Loucy (cell line): ENCODE data around the gene KDM6B.

Source experiments
- H2AFZ ChIP-seq: fragments of 200-600 bp; sonication (generic); 2 replicates; pipeline ENCODE4 v1.6.0; 2016; ENCODE audit warnings: antibody characterized with exemption, mild to moderate bottlenecking, low read length, moderate library complexity
- H3F3A ChIP-seq: fragments of 200-600 bp; 2 replicates; pipeline ENCODE4 v1.6.0; 2016; ENCODE audit warnings: antibody characterized with exemption, low read depth, mild to moderate bottlenecking
- H3K27me3 ChIP-seq: fragments of 200-600 bp; sonication (generic); 2 replicates; pipeline ENCODE4 v1.6.1; 2014; ENCODE audit warnings: low read length, mild to moderate bottlenecking; ENCODE audit not compliant: insufficient read depth, poor library complexity, severe bottlenecking
- H3K36me3 ChIP-seq: fragments of 200-600 bp; sonication (generic); 2 replicates; pipeline ENCODE4 v1.6.1; 2016; ENCODE audit warnings: low read length; ENCODE audit not compliant: insufficient read depth
- H3K4me1 ChIP-seq: fragments of 200-600 bp; sonication (generic); 2 replicates; pipeline ENCODE4 v1.5.1; 2014; ENCODE audit warnings: low read length, mild to moderate bottlenecking; ENCODE audit not compliant: insufficient read depth, poor library complexity, severe bottlenecking
- H3K4me2 ChIP-seq: fragments of 200-600 bp; sonication (generic); 2 replicates; pipeline ENCODE4 v1.6.0; 2014; ENCODE audit warnings: antibody characterized with exemption, low read length, low read depth, mild to moderate bottlenecking; ENCODE audit not compliant: poor library complexity, severe bottlenecking
- H3K4me3 ChIP-seq: fragments of 200-600 bp; sonication (generic); 2 replicates; pipeline ENCODE4 v1.5.1; 2014; ENCODE audit warnings: low read length, mild to moderate bottlenecking, mixed read lengths; ENCODE audit not compliant: poor library complexity, severe bottlenecking
- H3K79me2 ChIP-seq: fragments of 200-600 bp; sonication (generic); 2 replicates; pipeline ENCODE4 v1.6.1; 2014; ENCODE audit warnings: low read length; ENCODE audit not compliant: insufficient read depth
- H3K9ac ChIP-seq: fragments of 200-600 bp; sonication (generic); 2 replicates; pipeline ENCODE4 v1.6.0; 2014; ENCODE audit warnings: mild to moderate bottlenecking, low read depth, low read length, moderate library complexity; ENCODE audit not compliant: poor library complexity, severe bottlenecking
- H3K9me2 ChIP-seq: fragments of 200-600 bp; sonication (generic); replicated peaks from 2 replicates; pipeline ENCODE4 v1.6.1; 2016; ENCODE audit warnings: low read depth, low read length, mixed read lengths
- H3K9me3 ChIP-seq: fragments of 200-600 bp; sonication (generic); 2 replicates; pipeline ENCODE4 v1.6.1; 2014; ENCODE audit warnings: mild to moderate bottlenecking, antibody characterized with exemption, low read length, low read depth; ENCODE audit not compliant: insufficient read depth
- H4K20me1 ChIP-seq: fragments of 200-600 bp; sonication (generic); 2 replicates; pipeline ENCODE4 v1.6.0; 2014; ENCODE audit warnings: antibody characterized with exemption, low read length, mild to moderate bottlenecking; ENCODE audit not compliant: insufficient read depth, poor library complexity, severe bottlenecking
- EZH2phosphoT487 ChIP-seq: fragments of 200-600 bp; IDR thresholded peaks from 2 replicates; pipeline ENCODE4 v1.6.1; 2018; ENCODE audit warnings: antibody characterized with exemption, mild to moderate bottlenecking, moderate library complexity, borderline replicate concordance
- TF ChIP-seq, protein P1 (sequence below): fragments of 200-600 bp; sonication (generic); conservative IDR thresholded peaks from 2 replicates; pipeline ENCODE4 v1.5.1; 2014; ENCODE audit warnings: mild to moderate bottlenecking, antibody characterized with exemption, low read length

Gene KDM6B

DNA sequence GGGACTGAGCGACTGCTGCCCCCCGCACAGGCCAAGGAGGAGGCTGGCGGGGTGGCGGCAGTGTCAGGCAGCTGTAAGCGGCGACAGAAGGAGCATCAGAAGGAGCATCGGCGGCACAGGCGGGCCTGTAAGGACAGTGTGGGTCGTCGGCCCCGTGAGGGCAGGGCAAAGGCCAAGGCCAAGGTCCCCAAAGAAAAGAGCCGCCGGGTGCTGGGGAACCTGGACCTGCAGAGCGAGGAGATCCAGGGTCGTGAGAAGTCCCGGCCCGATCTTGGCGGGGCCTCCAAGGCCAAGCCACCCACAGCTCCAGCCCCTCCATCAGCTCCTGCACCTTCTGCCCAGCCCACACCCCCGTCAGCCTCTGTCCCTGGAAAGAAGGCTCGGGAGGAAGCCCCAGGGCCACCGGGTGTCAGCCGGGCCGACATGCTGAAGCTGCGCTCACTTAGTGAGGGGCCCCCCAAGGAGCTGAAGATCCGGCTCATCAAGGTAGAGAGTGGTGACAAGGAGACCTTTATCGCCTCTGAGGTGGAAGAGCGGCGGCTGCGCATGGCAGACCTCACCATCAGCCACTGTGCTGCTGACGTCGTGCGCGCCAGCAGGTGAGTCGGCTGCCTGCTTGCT is 15.2 kb downstream of the KDM6B start:
- H3K27me3 ChIP-seq: no peaks in the 10 kb centered on the region
- H3K79me2 ChIP-seq: peaks cover 15% of the 10 kb centered on the region; the same call in 1 of the 2 replicates
- peaks cover 68% of the 10 kb centered on the region; the same call in 1 of the 2 replicates for H3K36me3 ChIP-seq
- no peaks in the 10 kb centered on the region for H3K9me2 ChIP-seq
- no peak overlapping the region for H3K4me2 ChIP-seq
- H3K9ac ChIP-seq: no peak overlapping the region
- peaks cover 35% of the 10 kb centered on the region for H4K20me1 ChIP-seq
- TF ChIP-seq EZH2phosphoT487: no peak
- H3K4me3 ChIP-seq: no peak overlapping the region
- H3F3A ChIP-seq: no peaks in the 10 kb centered on the region
- no peaks in the 10 kb centered on the region for H3K4me1 ChIP-seq
- H2AFZ ChIP-seq: no peak overlapping the region
- no peaks in the 10 kb centered on the region for H3K9me3 ChIP-seq

- Histone ChIP-seq H3K36me3 (peaks cover 68% of the 10 kb centered on the region; the same call in 1 of the 2 replicates), H2AFZ (no peak overlapping the region), H3K79me2 (peaks cover 8% of the 10 kb centered on the region; the same call in 1 of the 2 replicates), H4K20me1 (peaks cover 28% of the 10 kb centered on the region), H3K9me3 (no peaks in the 10 kb centered on the region), H3K4me2 (no peak overlapping the region), H3K4me3 (no peak overlapping the region), H3K9ac (no peak overlapping the region), H3K9me2 (no peaks in the 10 kb centered on the region), H3K4me1 (no peaks in the 10 kb centered on the region), H3F3A (no peaks in the 10 kb centered on the region), H3K27me3 (no peaks in the 10 kb centered on the region)
- TF ChIP-seq, protein P1, sequence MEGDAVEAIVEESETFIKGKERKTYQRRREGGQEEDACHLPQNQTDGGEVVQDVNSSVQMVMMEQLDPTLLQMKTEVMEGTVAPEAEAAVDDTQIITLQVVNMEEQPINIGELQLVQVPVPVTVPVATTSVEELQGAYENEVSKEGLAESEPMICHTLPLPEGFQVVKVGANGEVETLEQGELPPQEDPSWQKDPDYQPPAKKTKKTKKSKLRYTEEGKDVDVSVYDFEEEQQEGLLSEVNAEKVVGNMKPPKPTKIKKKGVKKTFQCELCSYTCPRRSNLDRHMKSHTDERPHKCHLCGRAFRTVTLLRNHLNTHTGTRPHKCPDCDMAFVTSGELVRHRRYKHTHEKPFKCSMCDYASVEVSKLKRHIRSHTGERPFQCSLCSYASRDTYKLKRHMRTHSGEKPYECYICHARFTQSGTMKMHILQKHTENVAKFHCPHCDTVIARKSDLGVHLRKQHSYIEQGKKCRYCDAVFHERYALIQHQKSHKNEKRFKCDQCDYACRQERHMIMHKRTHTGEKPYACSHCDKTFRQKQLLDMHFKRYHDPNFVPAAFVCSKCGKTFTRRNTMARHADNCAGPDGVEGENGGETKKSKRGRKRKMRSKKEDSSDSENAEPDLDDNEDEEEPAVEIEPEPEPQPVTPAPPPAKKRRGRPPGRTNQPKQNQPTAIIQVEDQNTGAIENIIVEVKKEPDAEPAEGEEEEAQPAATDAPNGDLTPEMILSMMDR: no peak
These were observed 15.9 kb downstream of the KDM6B start for GRCh38 chr17:7849751-7850504.

GRCh38 chr17:7850701-7851437 is 16.9 kb downstream of the KDM6B start:
- H3K9me2 ChIP-seq: no peaks in the 10 kb centered on the region
- no peak overlapping the region for H3K9ac ChIP-seq
- no peaks in the 10 kb centered on the region for H3K4me1 ChIP-seq
- H3K27me3 ChIP-seq: no peaks in the 10 kb centered on the region
- H3K36me3 ChIP-seq: peaks cover 62% of the 10 kb centered on the region; the same call in 1 of the 2 replicates
- H3K79me2 ChIP-seq: no peaks in the 10 kb centered on the region
- TF ChIP-seq, protein P1: no peak
- no peak for TF ChIP-seq EZH2phosphoT487
- peaks cover 20% of the 10 kb centered on the region for H4K20me1 ChIP-seq
- no peaks in the 10 kb centered on the region for H3F3A ChIP-seq
- no peak overlapping the region for H2AFZ ChIP-seq
- H3K4me3 ChIP-seq: no peak overlapping the region
- no peak overlapping the region for H3K4me2 ChIP-seq
- H3K9me3 ChIP-seq: no peaks in the 10 kb centered on the region
